SW 1271 (cell line): ENCODE results near the gene ANKRD11.
A peak's percentile ranks its signal among the peaks of the same experiment; 100 is the strongest.
"Not testable (repeated sequence)": the region's sequence is repeated elsewhere in the genome, so short reads cannot be mapped to it uniquely, and the experiment has no call there.

Experiments used
- DNase-seq, 2 experiments: peaks; one replicate each; lab custom pipeline; 2025; lab: John Stamatoyannopoulos, UW

The ANKRD11 gene

GRCh38 chr16:89365996-89366395 lies 124.4 kb downstream of the ANKRD11 start:
- no peak for DNase-seq

DNA sequence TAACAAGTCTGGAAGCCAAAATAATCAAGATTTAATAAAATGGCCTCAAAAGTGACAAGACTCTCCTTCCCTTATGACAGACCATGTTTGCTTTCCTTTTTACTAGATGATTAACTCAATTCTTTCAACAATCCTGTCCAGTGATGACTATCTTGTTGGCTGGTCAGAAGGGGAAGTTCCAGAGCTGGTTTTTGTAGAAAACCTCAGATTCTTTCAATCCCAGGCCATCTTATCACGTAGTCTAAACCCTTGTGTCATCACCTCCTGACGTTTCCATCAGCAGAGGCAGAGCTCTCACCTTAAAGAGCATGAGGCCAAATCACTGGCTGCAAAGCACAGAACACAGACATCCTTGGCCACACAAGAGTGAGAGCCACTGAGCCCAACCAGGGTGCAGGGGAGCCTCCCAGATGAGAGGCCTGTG lies 125.3 kb downstream of the ANKRD11 start:
- no peak for DNase-seq

GRCh38 chr16:89364606-89365005 lies 125.8 kb downstream of the ANKRD11 start:
- DNase-seq: no peak

DNA sequence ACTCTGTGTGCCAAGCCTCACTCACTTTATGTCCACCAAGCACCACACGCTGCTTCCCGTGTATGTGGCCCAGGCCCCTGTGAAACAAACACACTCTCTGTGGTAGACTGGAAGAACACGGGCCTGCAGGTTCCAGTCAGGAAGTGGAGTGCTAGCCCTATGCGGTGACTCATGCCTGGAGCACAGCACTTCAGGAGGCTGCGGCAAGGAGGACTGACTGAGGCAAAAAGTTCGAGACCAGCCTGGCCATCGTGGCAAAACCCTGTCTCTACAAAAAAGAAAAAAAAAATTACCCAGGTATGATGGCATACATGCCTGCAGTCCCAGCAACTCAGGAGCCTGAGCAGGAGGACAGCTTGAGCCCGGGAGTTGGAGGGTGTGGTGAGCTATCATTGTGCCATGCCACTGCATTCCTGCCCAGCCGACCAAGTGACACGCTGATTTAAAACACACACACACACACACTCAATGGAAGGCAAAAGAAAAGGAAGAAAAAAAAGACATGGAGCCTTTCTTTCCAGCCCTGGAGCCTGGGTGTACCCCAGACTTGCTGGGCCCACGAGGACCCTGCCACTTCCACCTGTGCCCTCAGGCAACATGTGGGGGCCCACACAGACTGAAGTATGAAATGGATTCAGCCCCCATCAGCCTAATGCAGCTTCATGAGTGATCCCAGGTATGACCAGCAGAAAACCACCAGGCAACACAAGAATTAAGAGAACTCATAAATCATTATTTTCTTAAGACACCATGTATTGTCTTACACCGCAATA lies 126.6 kb downstream of the ANKRD11 start:
- peak; percentile 26 to 65 for DNase-seq

DNA sequence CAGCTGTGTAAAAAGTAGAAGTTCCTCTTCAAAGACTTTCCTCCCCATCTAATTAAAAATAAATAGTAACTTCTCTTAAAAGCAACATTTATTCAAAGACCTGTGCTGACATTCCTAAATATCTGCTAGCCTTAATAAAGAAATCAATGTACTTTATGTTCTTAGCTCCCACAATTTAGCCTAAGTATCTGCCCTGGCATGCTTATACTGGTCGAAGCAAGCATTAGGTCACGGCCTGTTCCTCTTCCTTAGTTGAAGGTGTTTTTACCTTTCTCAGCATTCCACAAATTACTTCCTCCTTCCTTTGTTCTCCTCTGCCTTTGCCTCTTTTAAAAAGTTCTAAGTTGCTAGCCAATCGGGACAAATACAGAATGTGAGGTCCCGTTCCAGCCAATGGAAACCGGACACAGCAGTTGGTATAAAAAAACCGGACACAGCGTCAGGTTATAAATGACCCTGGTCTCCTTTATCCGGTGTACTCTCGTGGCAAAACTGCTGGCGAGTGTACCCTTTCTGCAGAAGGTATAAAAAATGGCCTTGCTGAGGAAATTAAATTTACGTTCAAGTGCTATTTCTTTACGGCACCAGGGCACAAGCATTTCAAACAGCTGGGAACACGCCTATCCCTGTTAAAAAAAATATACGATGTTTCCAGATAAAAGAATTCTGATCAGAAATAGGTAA lies 127.7 kb downstream of the ANKRD11 start:
- not testable (repeated sequence) for DNase-seq

DNA sequence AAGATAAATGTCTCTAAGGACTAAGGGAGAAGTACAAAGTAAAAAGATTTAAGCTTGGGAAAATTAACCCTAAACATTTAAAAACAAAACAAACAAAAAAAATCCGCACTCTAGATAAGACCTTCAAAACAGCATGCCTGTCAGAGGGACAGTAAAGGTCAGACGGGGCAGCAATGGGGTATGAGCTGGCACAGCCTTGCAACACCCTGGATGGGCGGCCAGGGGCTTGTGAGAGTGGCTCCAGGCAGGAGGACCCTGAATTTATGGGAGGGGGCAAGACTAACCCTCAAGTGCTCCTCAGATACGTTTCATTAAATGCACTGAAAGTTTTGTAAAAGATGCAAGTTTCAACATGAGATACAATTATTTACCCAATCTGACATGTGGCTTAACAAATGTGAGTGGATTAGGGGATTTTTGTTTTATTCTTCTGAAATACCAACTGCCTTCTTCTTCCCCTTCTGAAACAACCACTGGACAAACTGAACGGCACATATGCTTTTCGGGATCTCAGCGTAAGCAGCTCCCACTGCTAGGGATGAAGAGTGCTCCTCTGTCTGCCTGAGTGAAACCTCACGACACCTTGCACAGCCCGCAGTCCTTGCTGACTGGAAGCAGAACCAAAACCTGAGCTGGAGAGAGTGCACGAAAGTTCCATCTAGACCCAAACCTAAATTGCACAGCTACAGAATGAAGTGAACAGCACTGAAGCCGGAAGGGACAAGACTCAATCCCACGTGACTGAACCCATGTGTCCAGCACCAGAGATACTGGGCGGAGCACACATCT lies 128.4 kb downstream of the ANKRD11 start:
- no peak for DNase-seq

DNA sequence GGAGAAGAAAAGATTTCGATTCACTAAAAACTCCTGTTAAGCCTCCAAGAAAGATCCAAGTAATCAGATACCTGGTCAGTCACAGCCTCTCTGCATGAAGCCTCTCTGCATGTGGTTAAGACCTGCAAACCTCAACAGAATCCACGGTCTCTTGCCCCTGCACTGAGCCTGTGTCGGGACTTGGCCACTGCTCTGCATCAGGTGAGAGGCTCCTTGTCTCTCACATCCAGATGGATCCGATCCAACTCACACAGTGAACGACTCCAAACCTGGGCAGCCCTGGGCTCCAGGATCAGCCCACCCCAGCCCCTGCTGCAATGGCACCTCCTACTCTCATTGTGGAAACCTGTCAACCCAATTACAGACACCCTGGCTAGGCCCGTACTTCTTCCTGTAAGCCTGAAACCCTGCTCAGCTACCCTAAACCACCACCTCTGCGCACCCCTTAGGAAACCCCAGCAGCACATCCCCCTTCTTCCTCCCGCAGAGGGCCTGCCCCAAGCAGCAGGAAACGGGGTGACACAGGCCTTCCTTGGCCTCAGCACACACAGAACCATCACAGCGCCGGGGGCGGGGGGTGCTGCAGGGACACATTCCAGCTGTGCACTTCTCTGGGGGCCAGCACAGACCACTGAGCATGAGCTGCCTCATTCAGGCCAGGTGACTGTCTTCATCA lies 129.5 kb downstream of the ANKRD11 start:
- no peak for DNase-seq

DNA sequence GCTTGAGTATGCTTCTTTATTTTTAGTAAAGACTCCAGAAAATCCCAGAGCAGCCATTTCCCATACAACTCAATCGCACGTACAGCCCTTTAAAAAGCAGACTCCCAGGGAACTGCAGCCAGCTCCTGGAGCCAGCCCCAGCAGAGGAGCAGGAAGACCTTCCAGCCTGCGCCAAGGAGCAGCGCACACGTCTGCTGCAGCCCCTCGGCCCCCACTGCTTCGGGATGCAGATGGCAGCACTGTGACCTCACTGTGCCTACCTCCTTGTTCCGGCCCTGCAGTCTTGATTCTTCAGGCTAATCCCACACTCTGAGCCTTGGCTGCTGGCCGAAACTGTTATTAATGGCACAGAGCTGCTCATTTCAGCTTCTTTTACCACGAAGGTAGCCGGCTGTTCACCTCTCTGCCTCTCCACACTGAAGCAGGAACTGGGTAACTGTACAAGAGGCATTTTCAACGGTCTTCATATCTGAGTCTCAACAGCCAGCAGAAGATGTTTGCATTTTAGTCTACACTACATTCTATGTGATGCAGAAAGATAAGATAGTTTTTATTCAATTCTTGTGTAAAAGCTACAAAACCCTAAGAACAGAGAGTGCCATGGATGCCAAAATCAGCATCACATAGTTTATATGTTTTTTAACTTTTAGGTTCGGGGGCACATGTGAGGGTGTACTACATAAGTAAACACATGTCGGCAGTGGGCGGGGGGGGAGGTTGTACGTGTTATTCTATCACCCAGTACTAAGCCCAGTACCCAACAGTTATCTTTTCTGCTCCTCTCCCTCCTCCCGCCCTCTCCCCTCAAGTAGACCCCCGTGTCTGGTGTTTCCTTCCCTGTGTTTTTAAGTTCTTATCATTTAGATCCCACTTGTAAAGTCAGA lies 130.9 kb downstream of the ANKRD11 start:
- DNase-seq: no peak

- no peak for DNase-seq
Observed at GRCh38 chr16:89358030-89359005, 132.0 kb downstream of the ANKRD11 start.

DNA sequence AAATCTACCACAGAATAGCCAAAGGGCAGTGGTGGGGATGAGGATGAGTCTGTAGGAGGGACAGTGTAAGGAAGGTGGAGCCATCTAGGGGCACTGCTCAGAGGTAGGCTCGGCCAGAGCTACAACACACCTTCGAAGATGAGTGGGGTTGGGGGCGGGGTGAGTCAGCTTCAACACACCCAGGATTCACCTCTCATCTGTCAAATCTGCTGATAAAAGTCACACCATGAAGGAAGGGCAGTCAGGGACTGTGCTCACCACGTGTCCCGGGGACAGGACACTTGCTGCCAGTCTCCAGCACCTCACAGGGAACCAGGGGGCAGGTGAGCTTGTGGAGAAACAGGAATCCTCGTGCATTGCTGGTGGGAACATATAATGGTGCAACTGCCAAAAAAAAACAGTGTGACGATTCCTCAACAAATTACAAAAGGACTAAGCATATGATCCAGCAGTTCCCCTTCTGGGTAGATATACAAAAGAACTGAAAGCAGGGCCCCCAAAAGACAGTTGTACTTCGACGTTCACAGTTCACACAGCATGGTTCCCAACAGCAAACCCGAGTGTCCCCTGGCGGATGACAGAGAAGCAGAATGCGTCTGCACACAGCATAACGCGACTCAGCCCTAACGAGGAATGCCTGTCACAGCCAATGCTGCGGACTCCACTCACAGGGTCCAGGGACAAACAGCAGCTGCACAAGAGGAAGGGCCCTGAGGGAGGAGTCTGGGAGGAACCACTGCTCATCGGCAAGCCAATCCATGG lies 133.1 kb downstream of the ANKRD11 start:
- DNase-seq: no peak

DNA sequence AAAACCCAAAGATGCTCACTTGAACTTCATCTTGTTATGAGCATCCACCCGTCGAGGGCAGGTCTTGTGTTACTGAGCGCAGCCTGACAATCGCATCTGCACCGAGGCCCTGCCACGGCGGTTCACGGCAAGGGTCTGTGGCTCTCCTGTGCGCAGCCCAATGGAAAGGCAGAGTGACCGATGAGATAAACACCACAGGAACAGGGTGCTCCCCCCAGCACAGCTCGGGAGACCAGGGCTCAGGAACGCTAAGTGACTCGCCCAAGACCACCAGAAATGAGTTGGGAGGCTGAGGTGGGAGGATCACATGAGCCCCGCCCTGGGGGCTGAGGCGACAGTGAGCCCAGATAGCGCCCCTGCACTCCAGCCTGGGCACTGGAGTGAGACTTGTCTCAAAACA lies 134.7 kb downstream of the ANKRD11 start:
- no peak for DNase-seq

DNA sequence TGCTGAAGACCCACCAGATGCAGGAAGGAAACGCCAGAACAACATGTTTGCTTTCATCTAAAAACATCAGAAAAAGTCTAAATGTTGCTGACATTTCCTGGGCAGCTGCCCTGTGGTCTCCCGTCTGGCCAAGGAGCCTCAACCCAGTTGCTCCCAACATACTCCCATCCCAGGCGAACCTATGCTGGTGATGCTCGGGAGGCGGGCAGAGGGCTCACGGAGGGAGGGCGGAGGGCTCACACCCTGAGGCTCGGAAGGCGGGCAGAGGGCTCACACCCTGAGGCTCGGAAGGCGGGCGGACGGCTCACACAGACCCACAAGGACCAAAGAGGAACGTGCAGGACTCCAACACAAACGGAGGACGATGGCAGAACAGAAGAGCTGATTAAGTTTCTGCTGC lies 135.4 kb downstream of the ANKRD11 start:
- DNase-seq: no peak

- no peak for DNase-seq
Observed at GRCh38 chr16:89354325-89354724, 136.0 kb downstream of the ANKRD11 start.

- no peak for DNase-seq
Observed at GRCh38 chr16:89352091-89352681, 138.2 kb downstream of the ANKRD11 start.

DNA sequence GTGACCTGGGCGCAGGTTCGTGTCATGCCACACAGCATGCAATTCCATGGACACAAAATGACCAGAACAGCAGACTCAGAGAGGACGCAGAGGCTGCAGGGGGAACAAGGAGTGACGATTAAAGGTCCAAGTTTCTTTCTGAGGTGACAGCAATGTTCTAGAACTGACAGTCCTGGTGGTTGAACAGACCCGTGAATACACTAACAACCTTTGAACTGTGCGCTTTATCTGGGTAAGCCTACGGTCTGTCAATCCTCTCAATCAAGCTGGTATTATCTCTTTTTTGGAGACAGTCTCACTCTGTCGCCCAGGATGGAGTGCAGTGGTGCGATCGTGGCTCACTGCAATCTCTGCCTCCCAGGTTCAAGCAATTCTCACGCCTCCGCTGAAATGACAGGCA lies 138.7 kb downstream of the ANKRD11 start:
- DNase-seq: no peak

- DNase-seq: no peak
Observed at GRCh38 chr16:89350701-89351380, 139.5 kb downstream of the ANKRD11 start.

GRCh38 chr16:89349947-89350633 lies 140.3 kb downstream of the ANKRD11 start:
- no peak for DNase-seq

DNA sequence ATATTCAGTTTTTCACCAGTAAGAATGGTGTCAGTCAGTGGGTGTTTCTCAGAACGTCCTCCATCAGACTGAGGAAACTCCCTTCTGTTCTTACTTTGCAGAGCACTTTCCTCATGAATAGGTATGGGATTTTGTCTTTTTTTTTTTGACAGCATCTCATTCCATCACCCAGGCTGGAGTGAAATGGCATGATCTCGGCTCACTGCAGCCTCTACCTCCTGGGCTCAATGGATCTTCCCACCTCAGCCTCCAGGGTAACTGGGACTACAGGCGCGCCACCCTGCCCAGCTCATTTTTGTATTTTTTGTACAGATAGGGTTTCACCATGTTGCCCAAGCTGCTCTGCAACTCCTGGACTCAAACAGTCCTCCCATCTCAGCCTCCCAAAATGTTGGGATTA lies 142.6 kb downstream of the ANKRD11 start:
- no peak for DNase-seq
